Measurements from ENCODE around the gene ZNRF4. TPM values are rescaled to one million over a fixed set of nuclear protein-coding genes. Genes with fewer than 3 reads are reported as not detected.

Gene ZNRF4
- total and polyA plus RNA-seq, 12 donors, result not detected

DNA sequence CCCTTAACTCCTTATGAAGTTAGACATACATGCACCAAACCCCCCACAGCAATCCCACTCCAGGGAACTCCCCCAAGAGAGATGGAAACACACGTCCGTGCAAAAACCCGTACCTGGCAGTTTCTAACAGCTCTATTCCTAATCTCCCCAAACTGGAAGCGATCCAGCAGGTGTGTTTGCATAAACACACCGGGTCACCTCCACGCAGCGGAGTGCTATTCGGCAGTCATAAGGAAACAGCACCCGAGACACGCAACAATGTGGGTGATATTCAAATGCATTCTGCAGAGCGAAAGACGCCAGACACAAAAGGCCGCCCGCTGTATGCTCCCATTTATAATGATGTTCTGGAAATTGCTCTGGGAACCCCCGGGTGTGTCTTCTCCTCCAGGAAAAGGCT, 6.8 kb upstream of the ZNRF4 start:
- Histone ChIP-seq H3K36me3 (replicated peaks in 1 of 2) (no peaks in the 10 kb centered on the region), H3K27ac (no peak overlapping the region), H3K4me1 (replicated peaks in 1 of 2) (no peaks in the 10 kb centered on the region), H3K4me3 (no peak overlapping the region), H3K9me3 (replicated peaks in 1 of 3) (no peaks in the 10 kb centered on the region), H3K27me3 (peaks cover 23% of the 10 kb centered on the region)
- no peak for DNase-seq
- no peak for TF ChIP-seq POLR2A (IDR thresholded peaks at IDR 0.05)
- TF ChIP-seq, protein P1, sequence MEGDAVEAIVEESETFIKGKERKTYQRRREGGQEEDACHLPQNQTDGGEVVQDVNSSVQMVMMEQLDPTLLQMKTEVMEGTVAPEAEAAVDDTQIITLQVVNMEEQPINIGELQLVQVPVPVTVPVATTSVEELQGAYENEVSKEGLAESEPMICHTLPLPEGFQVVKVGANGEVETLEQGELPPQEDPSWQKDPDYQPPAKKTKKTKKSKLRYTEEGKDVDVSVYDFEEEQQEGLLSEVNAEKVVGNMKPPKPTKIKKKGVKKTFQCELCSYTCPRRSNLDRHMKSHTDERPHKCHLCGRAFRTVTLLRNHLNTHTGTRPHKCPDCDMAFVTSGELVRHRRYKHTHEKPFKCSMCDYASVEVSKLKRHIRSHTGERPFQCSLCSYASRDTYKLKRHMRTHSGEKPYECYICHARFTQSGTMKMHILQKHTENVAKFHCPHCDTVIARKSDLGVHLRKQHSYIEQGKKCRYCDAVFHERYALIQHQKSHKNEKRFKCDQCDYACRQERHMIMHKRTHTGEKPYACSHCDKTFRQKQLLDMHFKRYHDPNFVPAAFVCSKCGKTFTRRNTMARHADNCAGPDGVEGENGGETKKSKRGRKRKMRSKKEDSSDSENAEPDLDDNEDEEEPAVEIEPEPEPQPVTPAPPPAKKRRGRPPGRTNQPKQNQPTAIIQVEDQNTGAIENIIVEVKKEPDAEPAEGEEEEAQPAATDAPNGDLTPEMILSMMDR (IDR thresholded peaks at IDR 0.05), result no peak
- intact Hi-C loops (cut with DNase I), result no loop called here
- WGBS, 4 donors, result 60 to 63% (median 62%) methylated on average over 11 to 15 of the region's 15 CpGs

DNA sequence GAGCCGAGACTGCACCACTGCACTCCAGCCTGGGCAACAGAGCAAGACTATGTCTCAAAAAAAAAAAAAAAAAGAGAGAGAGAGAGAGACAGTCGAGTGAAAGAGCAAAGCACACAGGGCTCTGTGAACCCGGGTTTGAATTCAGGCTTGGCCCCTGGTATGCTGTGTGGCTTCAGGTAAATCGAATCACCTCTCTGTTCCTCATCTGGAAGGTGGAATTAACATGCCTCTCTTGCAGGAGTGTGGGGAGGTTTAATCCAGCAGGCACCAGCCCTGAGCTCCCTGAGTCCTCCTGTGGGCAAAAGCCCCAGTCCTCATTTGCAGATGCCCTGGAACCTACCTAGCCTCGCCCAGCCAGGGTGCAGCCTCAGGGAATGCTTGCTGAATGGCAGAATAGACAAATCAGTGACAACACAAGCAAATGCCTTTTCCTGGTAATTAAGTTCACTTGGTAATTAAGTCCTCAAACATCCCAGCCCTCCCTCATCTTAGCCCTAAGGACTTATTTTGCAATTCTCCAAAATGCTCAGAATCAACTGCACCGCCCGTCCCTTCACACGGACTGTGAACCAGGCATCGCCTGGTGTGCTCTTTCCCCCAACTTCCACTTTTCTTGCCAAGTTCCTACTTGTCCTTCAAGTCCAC, 4.6 kb upstream of the ZNRF4 start:
- WGBS, 4 donors, result 46 to 54% (median 50%) methylated on average over 9 of the region's 9 CpGs
- Histone ChIP-seq H3K9me3 (replicated peaks in 1 of 3) (no peaks in the 10 kb centered on the region), H3K27me3 (peaks cover 23% of the 10 kb centered on the region), H3K36me3 (replicated peaks in 1 of 2) (no peaks in the 10 kb centered on the region), H3K4me3 (no peak overlapping the region), H3K27ac (no peak overlapping the region), H3K4me1 (replicated peaks in 1 of 2) (no peaks in the 10 kb centered on the region)
- no peak for DNase-seq
- TF ChIP-seq, protein P1 (IDR thresholded peaks at IDR 0.05), result no peak
- TF ChIP-seq POLR2A (IDR thresholded peaks at IDR 0.05), result no peak
- intact Hi-C loops (cut with DNase I), result no loop called here

DNA sequence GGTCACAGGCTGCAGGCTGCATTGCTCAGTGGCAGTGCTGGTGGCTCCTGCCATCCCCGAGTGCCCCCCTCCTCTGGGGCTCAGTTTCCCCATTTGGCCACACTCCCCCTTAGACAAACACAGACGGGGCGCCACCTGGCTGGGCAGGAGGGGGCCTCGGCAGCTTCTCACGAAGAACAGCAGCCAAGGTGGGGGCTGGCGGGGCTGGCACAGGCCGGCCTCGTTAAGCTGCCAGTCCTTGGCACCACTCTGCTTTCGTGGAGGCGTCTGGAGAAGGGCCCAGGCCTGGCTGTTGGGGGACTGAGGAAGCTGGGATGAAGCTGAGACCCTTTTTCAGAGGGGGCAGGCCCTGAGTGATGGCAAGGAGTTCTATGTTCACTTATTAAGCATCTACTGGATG, 3.7 kb upstream of the ZNRF4 start:
- Histone ChIP-seq H3K27me3 (peaks cover 23% of the 10 kb centered on the region), H3K36me3 (replicated peaks in 1 of 2) (no peaks in the 10 kb centered on the region), H3K4me3 (no peak overlapping the region), H3K9me3 (replicated peaks in 1 of 3) (no peaks in the 10 kb centered on the region), H3K4me1 (replicated peaks in 1 of 2) (no peaks in the 10 kb centered on the region), H3K27ac (no peak overlapping the region)
- intact Hi-C loops (cut with DNase I), result no loop called here
- WGBS, 4 donors, result 50 to 72% (median 59%) methylated on average over 8 to 10 of the region's 10 CpGs
- no peak for DNase-seq
- TF ChIP-seq, protein P1 (IDR thresholded peaks at IDR 0.05), result no peak
- TF ChIP-seq POLR2A (IDR thresholded peaks at IDR 0.05), result no peak

DNA sequence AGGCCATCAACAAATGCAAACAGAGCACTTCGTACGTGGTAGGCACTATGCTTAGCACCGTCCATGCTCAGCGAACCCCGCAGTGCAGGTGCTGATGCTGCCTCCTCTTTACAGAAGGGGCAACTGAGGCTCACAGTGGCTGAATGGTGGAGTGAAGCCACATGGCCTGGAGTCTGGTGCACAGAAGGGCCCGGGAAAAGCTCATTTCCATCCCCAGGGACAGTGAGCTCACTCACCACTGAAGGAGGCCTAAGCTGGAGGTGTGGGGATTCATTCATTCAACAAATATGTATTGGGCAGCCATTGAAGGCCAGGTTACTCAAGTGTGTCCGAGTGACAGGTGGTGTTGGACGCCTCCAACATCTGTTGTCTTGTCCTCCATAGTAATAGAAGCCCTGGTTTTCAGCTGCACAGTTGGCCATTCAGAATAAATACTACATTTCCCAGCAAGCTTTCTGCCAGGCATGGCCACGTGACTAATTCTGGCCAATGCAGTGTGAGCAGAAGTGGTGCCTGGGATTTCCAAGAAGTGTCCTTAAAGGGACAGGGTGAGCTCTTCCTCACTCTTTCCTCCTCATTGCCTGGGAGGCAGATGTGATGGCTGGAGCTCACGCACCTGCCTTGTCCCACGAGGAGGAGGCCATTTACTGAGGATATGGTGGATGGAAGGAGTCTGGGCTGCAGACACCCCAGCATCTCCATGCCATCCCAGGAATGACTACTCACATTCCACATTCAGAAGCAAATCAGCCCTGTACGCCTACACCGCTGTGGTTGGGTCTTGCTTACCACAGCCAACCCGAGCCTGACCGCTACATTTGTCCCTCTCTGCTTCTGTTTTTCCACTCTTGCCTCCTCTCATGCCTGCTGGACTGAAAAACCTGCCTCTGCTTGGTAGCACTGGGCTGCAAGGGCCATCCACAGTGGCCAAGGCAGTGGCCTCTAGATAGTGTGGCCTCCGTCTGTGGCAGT, 2.3 kb upstream of the ZNRF4 start:
- Histone ChIP-seq H3K9me3 (replicated peaks in 1 of 3) (no peaks in the 10 kb centered on the region), H3K4me3 (no peak overlapping the region), H3K27me3 (peaks cover 20% of the 10 kb centered on the region), H3K4me1 (replicated peaks in 1 of 2) (no peaks in the 10 kb centered on the region), H3K36me3 (replicated peaks in 1 of 2) (no peaks in the 10 kb centered on the region), H3K27ac (no peak overlapping the region)
- no peak for DNase-seq
- 80 to 86% (median 82%) methylated on average over 12 to 16 of the region's 16 CpGs for WGBS, 4 donors
- intact Hi-C loops (cut with DNase I), result no loop called here
- TF ChIP-seq POLR2A (IDR thresholded peaks at IDR 0.05), result no peak
- TF ChIP-seq, protein P1 (IDR thresholded peaks at IDR 0.05), result no peak
